T-helper 9 cell (primary cell): ENCODE data around the gene CLDN18.

Experiments
- DNase-seq: peaks from one replicate; pipeline ENCODE4 v3.0.0-alpha.2; 2020
- total RNA-seq, 2 donors: gene quantifications; one replicate each; lab custom pipeline; 2026; lab: John Stamatoyannopoulos, UW

Gene CLDN18
- 0 to 0.07 reads per million in 2 donors for total RNA-seq

GRCh38 chr3:138009476-138010272 is at the start of gene CLDN18:
CLDN18 (plus strand) TSS chr3:138010165; CDS start chr3:138010226, 61 bp downstream.
- DNase-seq = no peak

- no peak for DNase-seq
These were observed 47.7 kb upstream of the CLDN18 start for GRCh38 chr3:137962251-137962650.

- DNase-seq = no peak
These were observed 46.5 kb upstream of the CLDN18 start for GRCh38 chr3:137963463-137963862.

GRCh38 chr3:137970914-137971831 is 38.8 kb upstream of the CLDN18 start:
- DNase-seq = peak; percentile 32

GRCh38 chr3:137972396-137972795 is 37.6 kb upstream of the CLDN18 start:
- DNase-seq = no peak

- no peak for DNase-seq
These were observed 31.6 kb upstream of the CLDN18 start for GRCh38 chr3:137978328-137978727.

- no peak for DNase-seq
These were observed 22.2 kb upstream of the CLDN18 start for GRCh38 chr3:137987723-137988122.

GRCh38 chr3:137988152-137988551 is 21.8 kb upstream of the CLDN18 start:
- no peak for DNase-seq

GRCh38 chr3:137988982-137989381 is 21.0 kb upstream of the CLDN18 start:
- no peak for DNase-seq

- no peak for DNase-seq
These were observed 19.5 kb upstream of the CLDN18 start for GRCh38 chr3:137990427-137990826.

GRCh38 chr3:137992592-137992991 is 17.4 kb upstream of the CLDN18 start:
- no peak for DNase-seq

- DNase-seq = no peak
These were observed 11.6 kb upstream of the CLDN18 start for GRCh38 chr3:137998121-137999042.

GRCh38 chr3:138003069-138003468 is 6.9 kb upstream of the CLDN18 start:
- no peak for DNase-seq

- DNase-seq = no peak
These were observed 4.3 kb upstream of the CLDN18 start for GRCh38 chr3:138005627-138006026.

GRCh38 chr3:138007898-138008297 is 2.1 kb upstream of the CLDN18 start:
- no peak for DNase-seq

GRCh38 chr3:138010273-138010590 is 267 bp downstream of the CLDN18 start:
- no peak for DNase-seq

GRCh38 chr3:138011722-138012121 is 1.8 kb downstream of the CLDN18 start:
- DNase-seq = no peak

GRCh38 chr3:138012526-138012925 is 2.6 kb downstream of the CLDN18 start:
- no peak for DNase-seq

GRCh38 chr3:138016065-138016464 is 6.1 kb downstream of the CLDN18 start:
- DNase-seq = no peak

- DNase-seq = no peak
These were observed 9.5 kb downstream of the CLDN18 start for GRCh38 chr3:138019281-138020069.

- DNase-seq = no peak
These were observed 13.8 kb downstream of the CLDN18 start for GRCh38 chr3:138023754-138024153.

GRCh38 chr3:138025553-138025952 is 15.6 kb downstream of the CLDN18 start:
- DNase-seq = no peak
